HG03159 (cell line): Measurements from ENCODE around the gene RABL6.

Experiments used
- ATAC-seq: cut with Tn5 transposase; IDR thresholded peaks from one replicate; pipeline ENCODE4 v1.9.1; 2021; ENCODE audit warnings: mild to moderate bottlenecking, moderate library complexity; ENCODE audit not compliant: unreplicated experiment

Gene RABL6

DNA sequence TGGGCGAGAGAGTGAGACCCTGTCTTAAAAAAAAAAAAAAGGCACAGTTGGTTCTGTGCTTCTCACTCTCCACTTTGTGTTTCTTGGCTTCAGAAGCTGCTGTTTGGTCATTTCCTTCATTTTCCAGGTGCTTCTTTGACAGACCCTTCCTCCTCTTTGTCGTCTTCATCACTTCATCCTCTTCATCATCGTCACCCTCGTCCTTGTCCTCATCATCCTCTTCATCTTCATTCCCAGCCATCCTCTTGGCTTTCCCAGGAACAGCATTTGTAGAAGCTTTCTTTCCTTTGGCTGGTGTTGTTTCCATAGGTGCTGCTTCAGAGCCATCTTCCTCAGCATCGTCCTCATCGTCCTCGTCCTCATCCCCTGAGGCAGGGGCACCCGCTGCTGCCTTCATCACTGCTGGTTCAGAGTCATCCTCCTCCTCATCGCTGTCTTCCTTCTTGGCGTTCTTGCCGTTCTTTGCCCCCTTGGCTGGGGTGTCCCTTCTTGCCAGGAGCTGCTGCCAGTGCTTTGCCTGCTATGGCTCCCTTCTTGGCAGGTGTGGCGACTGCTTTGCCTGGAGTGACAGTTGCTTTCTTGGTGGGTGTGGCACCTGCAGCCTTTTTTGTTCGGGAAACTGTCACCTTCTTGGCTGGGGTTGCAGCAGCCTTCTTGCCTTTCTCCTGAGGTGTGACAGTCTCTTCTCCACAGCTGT lies 7.1 kb downstream of the RABL6 start:
- no peak for ATAC-seq

GRCh38 chr9:136815422-136815782 lies 7.7 kb downstream of the RABL6 start:
- ATAC-seq, result no peak

- no peak for ATAC-seq
Observed at GRCh38 chr9:136820971-136821825, 13.4 kb downstream of the RABL6 start.

DNA sequence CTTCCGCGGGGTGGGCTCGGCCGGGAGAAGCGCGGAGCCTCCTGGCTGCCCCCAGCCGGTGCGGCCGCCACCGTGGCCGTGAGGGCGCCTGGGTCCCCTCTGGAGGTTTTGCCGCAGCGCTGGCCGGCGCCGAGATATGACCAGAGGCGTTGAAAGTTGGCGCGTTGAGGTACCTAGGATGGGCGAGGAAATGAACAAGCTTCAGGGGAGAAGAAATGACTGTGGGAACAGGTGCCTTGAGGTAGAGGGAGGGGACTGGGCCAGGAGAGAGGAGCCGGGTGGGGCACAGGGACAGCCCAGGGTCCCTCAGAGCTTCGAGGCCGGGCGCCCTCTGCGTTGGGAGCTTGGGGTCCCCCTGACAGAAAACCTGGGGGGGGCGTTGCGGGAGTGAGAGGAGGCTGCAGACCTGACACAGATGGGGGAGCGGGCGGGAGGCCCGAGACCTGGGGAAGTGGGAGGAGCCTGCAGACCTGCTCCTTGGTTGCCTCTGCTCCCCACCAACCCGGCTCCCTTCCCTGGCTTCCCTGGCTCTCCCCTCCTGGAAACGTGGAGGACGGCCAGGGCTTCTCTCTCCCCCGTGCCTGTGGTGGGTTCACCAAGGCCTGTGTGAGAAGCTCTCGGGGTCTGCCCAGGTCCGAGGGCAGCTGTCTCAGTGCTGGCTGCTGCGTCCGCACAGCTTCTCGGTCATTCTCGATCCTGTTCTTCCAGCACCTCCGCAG lies 14.2 kb downstream of the RABL6 start:
- no peak for ATAC-seq

DNA sequence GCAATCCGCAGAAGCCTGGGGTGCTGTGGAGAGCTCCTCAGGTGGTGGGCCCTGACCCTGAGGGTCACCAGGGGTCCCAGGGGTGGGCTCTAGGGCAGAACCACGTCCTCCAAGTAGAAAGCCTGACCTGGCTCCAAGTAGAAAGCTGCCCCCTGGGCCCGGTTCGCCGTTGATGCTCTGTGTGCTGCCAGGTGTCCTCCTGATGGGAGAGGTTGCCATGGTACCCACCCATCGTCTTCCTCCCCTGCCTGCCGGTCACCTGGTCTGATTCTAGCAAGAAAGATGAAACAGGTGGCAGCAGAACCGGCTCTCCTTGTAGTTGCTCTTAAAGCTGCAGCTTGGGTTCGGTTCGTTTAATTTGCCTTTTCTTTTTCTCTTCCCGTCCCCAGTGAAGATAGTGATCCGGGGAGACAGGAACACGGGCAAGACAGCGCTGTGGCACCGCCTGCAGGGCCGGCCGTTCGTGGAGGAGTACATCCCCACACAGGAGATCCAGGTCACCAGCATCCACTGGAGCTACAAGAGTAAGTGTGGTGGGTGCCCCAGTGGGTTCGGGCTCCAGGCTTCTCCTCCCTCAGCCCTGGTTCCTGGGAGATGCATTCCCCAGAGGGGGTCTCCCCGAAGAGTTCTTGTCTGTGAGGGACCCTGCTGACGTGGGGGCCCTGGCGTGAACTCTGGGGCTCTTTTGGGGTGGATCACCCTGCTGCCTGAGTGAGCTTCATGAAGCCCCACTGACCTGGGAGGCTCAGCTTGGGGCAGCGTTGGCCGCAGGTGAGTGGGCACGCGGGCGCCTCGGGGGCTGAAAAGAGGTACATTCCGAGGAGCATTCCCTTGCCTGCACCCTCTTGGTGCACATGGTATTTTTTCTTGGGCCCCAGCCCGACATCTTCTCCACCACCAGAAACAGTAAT lies 15.6 kb downstream of the RABL6 start:
- no peak for ATAC-seq

GRCh38 chr9:136824496-136825225 lies 16.9 kb downstream of the RABL6 start:
- ATAC-seq, result no peak

- ATAC-seq, result no peak
Observed at GRCh38 chr9:136825295-136826187, 17.8 kb downstream of the RABL6 start.

GRCh38 chr9:136826188-136826541 lies 18.4 kb downstream of the RABL6 start:
- ATAC-seq, result no peak

DNA sequence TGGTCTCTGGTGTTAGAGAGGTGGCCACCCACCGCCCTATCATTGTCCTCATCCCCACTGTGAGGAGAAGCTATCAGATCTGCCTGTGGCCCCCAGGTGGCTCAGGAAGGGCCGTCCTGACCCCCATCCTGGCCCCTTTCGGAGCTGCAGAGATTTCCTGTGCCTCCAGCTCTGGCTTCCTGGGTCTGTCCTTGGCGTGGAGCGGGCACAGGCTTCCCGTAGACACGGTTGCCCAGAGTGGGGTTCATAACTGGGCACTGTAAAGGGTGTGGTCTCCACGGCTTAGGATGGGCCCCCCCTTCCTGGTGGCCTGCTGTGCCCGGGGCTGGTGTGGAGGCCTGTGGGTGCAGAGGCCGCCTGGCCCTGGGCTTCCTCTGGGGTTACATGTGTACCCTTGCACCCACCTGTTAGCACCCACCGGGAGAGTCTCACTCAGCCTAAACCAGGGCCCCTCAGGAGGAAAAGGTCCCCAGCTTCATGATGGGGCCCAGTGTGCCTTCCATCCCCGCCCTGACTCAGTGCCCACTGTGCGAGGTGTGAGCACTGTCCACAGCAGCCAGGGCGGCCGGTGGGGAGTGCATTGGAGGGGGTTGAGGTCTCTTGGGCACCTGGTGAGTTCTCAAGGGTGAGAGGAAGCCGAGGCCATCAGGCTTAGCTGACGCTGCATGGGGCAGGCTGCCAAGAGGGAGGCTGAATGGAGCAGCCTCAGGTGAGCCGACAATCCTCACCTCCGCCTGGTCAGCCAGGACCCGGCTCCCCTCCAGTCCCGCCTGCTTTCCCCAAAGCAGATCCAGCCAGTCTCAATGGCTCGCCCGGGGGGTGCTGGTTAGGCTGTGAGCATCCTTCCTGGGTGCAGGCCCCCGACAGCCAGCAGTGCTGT lies 19.2 kb downstream of the RABL6 start:
- no peak for ATAC-seq

GRCh38 chr9:136827794-136828473 lies 20.2 kb downstream of the RABL6 start:
- no peak for ATAC-seq

- no peak for ATAC-seq
Observed at GRCh38 chr9:136828474-136829140, 20.9 kb downstream of the RABL6 start.

DNA sequence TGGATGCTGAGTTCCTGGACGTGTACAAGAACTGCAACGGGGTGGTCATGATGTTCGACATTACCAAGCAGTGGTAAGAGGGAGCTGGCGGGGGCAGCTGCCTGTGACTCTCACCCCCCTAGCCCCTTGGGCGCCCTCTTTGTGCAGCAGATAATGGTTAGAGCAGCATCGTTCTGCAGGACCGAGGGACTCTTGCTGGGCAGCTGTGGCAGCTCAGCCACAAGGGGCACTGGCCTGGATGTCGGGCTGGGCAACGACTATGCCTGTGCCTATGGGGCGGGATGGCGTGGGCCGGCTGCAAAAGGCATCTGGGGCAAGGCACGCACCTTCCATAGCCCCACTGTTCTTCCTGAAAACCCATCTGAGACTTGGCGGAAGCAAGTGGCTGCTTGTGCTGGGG lies 21.7 kb downstream of the RABL6 start:
- no peak for ATAC-seq

GRCh38 chr9:136829981-136830885 lies 22.5 kb downstream of the RABL6 start:
- no peak for ATAC-seq

DNA sequence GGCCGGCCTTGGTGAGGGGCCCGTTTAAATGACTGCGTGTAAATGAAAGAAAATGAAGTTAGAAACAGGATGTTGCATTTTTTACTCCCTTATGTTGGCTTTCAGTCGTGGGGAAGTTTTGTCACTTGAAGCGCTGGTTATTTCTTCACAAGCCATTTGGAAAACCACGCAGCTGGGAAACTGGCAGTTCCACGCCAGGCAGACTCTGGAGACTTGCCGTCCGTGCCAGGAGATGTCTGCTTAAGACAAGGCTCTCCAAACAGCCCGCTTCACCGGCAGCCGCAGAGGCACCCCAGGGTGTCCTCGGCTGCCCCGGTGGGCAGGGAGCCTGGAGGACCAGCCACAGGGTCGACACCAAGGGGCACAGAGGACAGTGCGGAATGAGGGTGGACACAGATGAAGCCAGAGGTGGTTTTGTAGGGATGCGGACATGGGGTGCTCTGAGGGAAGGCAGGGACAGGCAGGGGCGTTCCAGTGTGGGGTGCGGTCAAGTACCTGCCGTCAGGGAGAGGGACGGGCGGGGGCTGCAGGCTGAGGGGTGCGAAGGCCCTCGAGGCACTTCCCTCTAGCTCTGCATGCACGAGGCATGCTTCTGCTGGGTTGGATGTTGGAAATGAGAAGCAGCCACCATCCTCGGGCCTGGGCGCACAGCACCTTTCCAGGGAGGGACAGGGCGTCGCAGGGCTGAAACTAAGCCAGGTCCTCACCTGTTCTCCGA lies 23.4 kb downstream of the RABL6 start:
- no peak for ATAC-seq

DNA sequence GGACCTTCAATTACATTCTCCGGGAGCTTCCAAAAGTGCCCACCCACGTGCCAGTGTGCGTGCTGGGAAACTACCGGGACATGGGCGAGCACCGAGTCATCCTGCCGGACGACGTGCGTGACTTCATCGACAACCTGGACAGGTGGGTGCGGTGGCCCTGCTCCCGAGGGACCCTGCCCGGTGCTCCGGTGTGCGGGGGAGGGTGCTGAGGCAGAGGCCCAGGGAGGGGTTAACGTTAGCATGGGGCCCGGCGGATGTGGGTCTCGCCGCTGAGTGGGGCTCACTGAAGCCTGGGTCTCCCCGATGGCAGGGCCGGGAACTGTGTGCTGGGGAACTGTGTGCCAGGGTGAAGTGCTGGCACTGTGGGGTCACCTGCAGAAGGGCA lies 24.0 kb downstream of the RABL6 start:
- ATAC-seq, result no peak
